Kidney (tissue), 14 donors: Measurements from ENCODE around the gene HOXB2. TPM values are rescaled to one million over a fixed set of nuclear protein-coding genes. Genes with fewer than 3 reads are reported as not detected.

Source experiments
- DNase-seq, 5 donors: peaks; one replicate each; pipeline ENCODE4 v3.0.0-alpha.2; 2013 to 2020
- FAIRE-seq: peaks from 2 replicates; lab custom pipeline; 2012; peaks lifted over from hg19 to GRCh38; lab: Jason Lieb, UNC
- H3K27ac ChIP-seq, 2 donors: one replicate each; pipeline ENCODE4 v1.7.0; 2013; ENCODE audit warnings: low read depth in 2 of 2, low read length in 2 of 2, inconsistent platforms in 1 of 2
- H3K27me3 ChIP-seq: one replicate; pipeline ENCODE4 v1.7.1; 2013; ENCODE audit warnings: low read length, inconsistent platforms; ENCODE audit not compliant: control insufficient read depth, insufficient read depth
- H3K36me3 ChIP-seq, 3 donors: one replicate each; pipeline versions ENCODE4 v1.7.0 to v1.7.1; 2013; ENCODE audit warnings: low read length in 3 of 3, control low read depth in 1 of 3, inconsistent platforms in 1 of 3; ENCODE audit not compliant: insufficient read depth in 3 of 3, control insufficient read depth in 2 of 3
- H3K4me1 ChIP-seq, 3 donors: one replicate each; pipeline versions ENCODE4 v1.7.0 to v1.7.1; 2013; ENCODE audit warnings: low read length in 3 of 3, inconsistent platforms in 1 of 3, low read depth in 1 of 3; ENCODE audit not compliant: control insufficient read depth in 2 of 3, insufficient read depth in 2 of 3
- H3K4me3 ChIP-seq, 3 donors: one replicate each; pipeline versions ENCODE4 v1.7.0 to v1.8.1; 2013; ENCODE audit warnings: low read length in 3 of 3, control low read depth in 1 of 3, inconsistent platforms in 1 of 3
- H3K9ac ChIP-seq, 3 donors: one replicate each; pipeline versions ENCODE4 v1.7.0 to v1.7.1; 2013; ENCODE audit warnings: low read length in 3 of 3, control low read depth in 1 of 3, inconsistent platforms in 1 of 3
- H3K9me3 ChIP-seq, 3 donors: one replicate each; pipeline versions ENCODE4 v1.7.0 to v1.7.1; 2013; ENCODE audit warnings: low read length in 3 of 3, control low read depth in 1 of 3, inconsistent platforms in 1 of 3; ENCODE audit not compliant: control insufficient read depth in 2 of 3, insufficient read depth in 1 of 3
- CTCF ChIP-seq: IDR thresholded peaks from 3 replicates; pipeline ENCODE4 v1.5.1; 2012; ENCODE audit warnings: mild to moderate bottlenecking, moderate library complexity, borderline replicate concordance; ENCODE audit not compliant: insufficient read depth; ENCODE audit errors: extremely low read depth
- intact Hi-C: fragments of 100-400 bp; cut with DNase I; formaldehyde crosslinking; loops from one replicate; pipeline ENCODE4 v1.11.1; 2022
- polyA plus RNA-seq: library from polyadenylated mRNA; stranded (reverse); fragments of 350-450 nt; fragmentation: Illumina TruSeq; extraction: RNeasy Lipid Tissue Mini Kit (QIAGEN cat#74804); gene quantifications from one replicate; pipeline ENCODE4 v1.2.3, GENCODE V29; 2014; ENCODE audit warnings: low read depth, low replicate concordance; ENCODE audit not compliant: insufficient read depth
- total RNA-seq: library from RNA; stranded (reverse); fragmentation: NEBNext Ultra II Directional; extraction: Animal tissue kit (Norgen Biotek cat#: 25700); gene quantifications from one replicate; pipeline ENCODE4 v1.2.1, GENCODE V29; 2021
- donor health status: control.
- donor health status: control.
- donor health status: control.
- donor health status: control.
- donor health status: control.
- donor health status: DM: yes; HTN: yes; CAD: no.
- donor health status: Normal renal cell carcinoma (clear cell type).

HOXB2 gene
- total and polyA plus RNA-seq, 2 donors from 2014 or later, result 30.7 to 61.9 TPM

GRCh38 chr17:48591255-48592056 is 46.5 kb upstream of the HOXB2 start:
- H3K27ac ChIP-seq, result peak overlapping the region; percentile 93 to 98
- peaks cover 3 to 17% (median 7%) of the 10 kb centered on the region in 3 donors for H3K4me1 ChIP-seq
- FAIRE-seq, result no peak
- H3K4me3 ChIP-seq, result peak overlapping the region; percentile 6 to 93 (median 59)
- no peaks in the 10 kb centered on the region for H3K27me3 ChIP-seq
- DNase-seq, result no peak
- intact Hi-C loops, result loop anchor here (10.0 kb wide), 1 partner anchor 257 kb away; no protein-coding TSS in a partner anchor
- peak overlapping the region; percentile 41 to 95 (median 61) for H3K9ac ChIP-seq
- peaks cover 0 to 12% (median 3%) of the 10 kb centered on the region in 3 donors for H3K36me3 ChIP-seq
- no peaks in the 10 kb centered on the region for H3K9me3 ChIP-seq
- TF ChIP-seq CTCF, result no peak

GRCh38 chr17:48590607-48591161 is 45.8 kb upstream of the HOXB2 start:
- Histone ChIP-seq H3K4me3 (peak overlapping the region; percentile 69 to 93 (median 87)), H3K27ac (peak overlapping the region; percentile 93 to 98), H3K4me1 (peaks cover 3 to 17% (median 7%) of the 10 kb centered on the region in 3 donors), H3K9ac (peak overlapping the region; percentile 85 to 95 (median 91)), H3K9me3 (no peaks in the 10 kb centered on the region), H3K27me3 (no peaks in the 10 kb centered on the region), H3K36me3 (peaks cover 0 to 8% (median 3%) of the 10 kb centered on the region in 3 donors)
- no peak for FAIRE-seq
- DNase-seq, result no peak
- no peak for TF ChIP-seq CTCF
- intact Hi-C loops, result loop anchor here (10.0 kb wide), 1 partner anchor 256 kb away; no protein-coding TSS in a partner anchor

GRCh38 chr17:48589831-48590606 is 45.1 kb upstream of the HOXB2 start, which contains the start of gene HOXB3:
TSS of gene HOXB3 (minus strand) at chr17:48590241. CDS start at chr17:48552474, 37,767 bp downstream.
- H3K4me1 ChIP-seq, result peaks cover 3 to 18% (median 7%) of the 10 kb centered on the region in 3 donors
- H3K9me3 ChIP-seq, result no peaks in the 10 kb centered on the region
- peak within 1 kb of the TSS; percentile 93 to 98 for H3K27ac ChIP-seq
- DNase-seq, result peak; percentile 85 to 98 (median 94)
- intact Hi-C loops, result loop anchor here (10.0 kb wide), 1 partner anchor 255 kb away; no protein-coding TSS in a partner anchor
- no peaks in the 10 kb centered on the region for H3K27me3 ChIP-seq
- H3K9ac ChIP-seq, result peak within 1 kb of the TSS; percentile 86 to 95 (median 91)
- no peak for TF ChIP-seq CTCF
- FAIRE-seq, result no peak
- peaks cover 0 to 3% (median 1%) of the 10 kb centered on the region in 3 donors for H3K36me3 ChIP-seq
- H3K4me3 ChIP-seq, result peak within 1 kb of the TSS; percentile 69 to 93 (median 87)
